Esophagus squamous epithelium (tissue), 4 donors: ENCODE measurements around the gene COL27A1.

Source experiments
- CTCF ChIP-seq, 6 experiments: fragments of 450-650 bp in 4 of 6; fragments of 200-600 bp in 2 of 6; sonication (generic) in 2 of 6; IDR thresholded peaks; one replicate each; pipeline ENCODE4 v1.5.1; 2016 to 2019; ENCODE audit warnings: antibody characterized with exemption in 6 of 6, mild to moderate bottlenecking in 4 of 6, moderate library complexity in 4 of 6
- POLR2A ChIP-seq, 4 donors: fragments of 450-650 bp; IDR thresholded peaks; one replicate each; pipeline ENCODE4 v1.6.1; 2017; ENCODE audit warnings: antibody characterized with exemption in 4 of 4, mild to moderate bottlenecking in 4 of 4, moderate library complexity in 3 of 4

GRCh38 chr9:114266969-114267368, 111.6 kb downstream of the COL27A1 start:
- no peak for TF ChIP-seq CTCF (IDR thresholded peaks at IDR 0.05)
- TF ChIP-seq POLR2A (IDR thresholded peaks at IDR 0.05): no peak
